Coronary artery (tissue), 2 donors: ENCODE data around the gene TLK1.
"Not testable (repeated sequence)": the region's sequence is repeated elsewhere in the genome, so short reads cannot be mapped to it uniquely, and the experiment has no call there.

Experiments used
- DNase-seq: peaks from one replicate; pipeline ENCODE4 v3.0.0-alpha.2; 2017; ENCODE audit warnings: low spot score
- H3K27ac ChIP-seq, 2 donors: fragments of 200-600 bp; sonication (generic); one replicate each; pipeline ENCODE4 v1.5.1; 2016 to 2019
- H3K4me3 ChIP-seq: fragments of 200-600 bp; sonication (generic); 2 replicates; pipeline ENCODE4 v1.5.1; 2016; ENCODE audit warnings: mild to moderate bottlenecking, moderate library complexity
- TF ChIP-seq, protein P1 (sequence below): fragments of 200-600 bp; sonication (generic); IDR thresholded peaks from one replicate; pipeline ENCODE4 v1.5.1; 2019; ENCODE audit warnings: antibody characterized with exemption

Gene TLK1

GRCh38 chr2:171086352-171087290 is 74.1 kb downstream of the TLK1 start:
- Histone ChIP-seq H3K27ac (no peak overlapping the region), H3K4me3 (no peak overlapping the region)
- TF ChIP-seq, protein P1, sequence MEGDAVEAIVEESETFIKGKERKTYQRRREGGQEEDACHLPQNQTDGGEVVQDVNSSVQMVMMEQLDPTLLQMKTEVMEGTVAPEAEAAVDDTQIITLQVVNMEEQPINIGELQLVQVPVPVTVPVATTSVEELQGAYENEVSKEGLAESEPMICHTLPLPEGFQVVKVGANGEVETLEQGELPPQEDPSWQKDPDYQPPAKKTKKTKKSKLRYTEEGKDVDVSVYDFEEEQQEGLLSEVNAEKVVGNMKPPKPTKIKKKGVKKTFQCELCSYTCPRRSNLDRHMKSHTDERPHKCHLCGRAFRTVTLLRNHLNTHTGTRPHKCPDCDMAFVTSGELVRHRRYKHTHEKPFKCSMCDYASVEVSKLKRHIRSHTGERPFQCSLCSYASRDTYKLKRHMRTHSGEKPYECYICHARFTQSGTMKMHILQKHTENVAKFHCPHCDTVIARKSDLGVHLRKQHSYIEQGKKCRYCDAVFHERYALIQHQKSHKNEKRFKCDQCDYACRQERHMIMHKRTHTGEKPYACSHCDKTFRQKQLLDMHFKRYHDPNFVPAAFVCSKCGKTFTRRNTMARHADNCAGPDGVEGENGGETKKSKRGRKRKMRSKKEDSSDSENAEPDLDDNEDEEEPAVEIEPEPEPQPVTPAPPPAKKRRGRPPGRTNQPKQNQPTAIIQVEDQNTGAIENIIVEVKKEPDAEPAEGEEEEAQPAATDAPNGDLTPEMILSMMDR = no peak
- no peak for DNase-seq

DNA sequence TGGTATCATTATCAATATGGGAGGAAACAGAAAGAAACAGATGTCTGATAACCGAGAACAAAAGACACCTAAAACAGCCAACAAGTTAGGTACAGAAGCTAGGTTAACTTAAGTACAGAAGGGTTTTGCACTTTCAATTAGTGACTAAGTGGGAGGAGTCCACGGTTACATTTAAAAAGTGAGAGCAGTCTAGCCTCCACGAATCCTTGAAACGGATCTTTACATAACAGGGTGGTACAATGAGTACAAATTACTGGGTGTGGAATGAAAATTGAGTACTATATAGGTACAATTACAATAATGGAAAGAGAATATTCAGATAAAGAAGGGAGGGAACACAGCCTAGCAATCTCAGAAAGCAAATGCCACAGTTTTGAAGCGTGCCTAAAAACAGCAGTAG is 76.6 kb downstream of the TLK1 start:
- H3K27ac ChIP-seq = no peak overlapping the region
- no peak for DNase-seq
- TF ChIP-seq, protein P1 = no peak

GRCh38 chr2:171083451-171083850 is 77.2 kb downstream of the TLK1 start:
- H3K4me3 ChIP-seq = no peak overlapping the region
- TF ChIP-seq, protein P1 = no peak

More for the DNA sequence above, 76.6 kb downstream of the TLK1 start:
- H3K4me3 ChIP-seq = no peak overlapping the region

DNA sequence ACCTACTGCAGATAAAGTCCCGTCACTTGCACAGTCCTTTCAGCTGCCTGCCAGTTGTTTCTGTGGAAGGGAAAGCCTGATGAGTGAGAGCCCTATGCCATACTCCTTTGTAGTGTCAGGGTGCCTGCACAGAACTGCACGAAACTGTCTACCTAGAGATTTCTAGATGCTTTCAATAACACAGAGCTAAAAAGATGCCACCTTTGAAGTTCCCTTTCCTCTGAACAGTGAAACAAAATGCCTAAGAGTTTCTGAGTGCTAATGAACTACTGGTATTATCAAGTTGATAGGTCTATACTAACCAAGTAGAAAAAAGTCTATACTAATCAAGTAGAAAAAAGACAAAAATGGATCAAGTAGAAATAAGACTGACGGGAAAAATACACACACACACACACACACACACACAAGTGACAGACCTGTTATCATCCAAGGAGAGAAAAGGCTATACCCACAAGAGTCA is 79.0 kb downstream of the TLK1 start:
- DNase-seq = no peak
- Histone ChIP-seq H3K4me3 (no peak overlapping the region), H3K27ac (no peak overlapping the region)
- TF ChIP-seq, protein P1 = no peak

More at GRCh38 chr2:171083451-171083850, 77.2 kb downstream of the TLK1 start:
- no peak for DNase-seq
- no peak overlapping the region for H3K27ac ChIP-seq

GRCh38 chr2:171080607-171081006 is 80.1 kb downstream of the TLK1 start:
- no peak for DNase-seq
- H3K27ac ChIP-seq = no peak overlapping the region
- H3K4me3 ChIP-seq = no peak overlapping the region
- TF ChIP-seq, protein P1 = no peak

DNA sequence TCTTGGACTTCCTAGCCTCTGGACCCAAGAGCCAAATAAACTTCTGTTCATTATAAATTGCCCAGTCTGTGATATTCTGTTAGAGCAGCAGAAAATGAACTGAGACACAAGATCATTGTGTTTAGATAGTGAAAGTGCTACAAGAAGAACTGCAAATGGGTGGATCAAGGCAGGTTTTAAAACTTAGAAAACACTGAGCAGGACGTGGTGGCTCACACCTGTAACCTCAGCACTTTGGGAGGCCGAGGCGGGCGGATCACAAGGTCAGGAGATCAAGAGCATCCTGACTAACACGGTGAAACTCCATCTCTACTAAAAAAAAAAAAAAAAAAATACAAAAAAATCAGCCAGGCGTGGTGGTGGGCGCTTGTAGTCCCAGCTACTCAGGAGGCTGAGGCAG is 84.3 kb downstream of the TLK1 start:
- H3K27ac ChIP-seq, H3K4me3 ChIP-seq, DNase-seq: not testable (repeated sequence)

GRCh38 chr2:171072164-171072563 is 88.5 kb downstream of the TLK1 start:
- Histone ChIP-seq H3K4me3 (no peak overlapping the region), H3K27ac (no peak overlapping the region)
- no peak for DNase-seq
- TF ChIP-seq, protein P1 = no peak
